GM18511 (cell line): Measurements from ENCODE around the gene MED13L.
A peak's percentile ranks its signal among the peaks of the same experiment; 100 is the strongest.

Source experiments
- ATAC-seq: cut with Tn5 transposase; IDR thresholded peaks from one replicate; pipeline ENCODE4 v1.9.1; 2021; ENCODE audit warnings: mild to moderate bottlenecking, moderate library complexity; ENCODE audit not compliant: unreplicated experiment

MED13L gene

DNA sequence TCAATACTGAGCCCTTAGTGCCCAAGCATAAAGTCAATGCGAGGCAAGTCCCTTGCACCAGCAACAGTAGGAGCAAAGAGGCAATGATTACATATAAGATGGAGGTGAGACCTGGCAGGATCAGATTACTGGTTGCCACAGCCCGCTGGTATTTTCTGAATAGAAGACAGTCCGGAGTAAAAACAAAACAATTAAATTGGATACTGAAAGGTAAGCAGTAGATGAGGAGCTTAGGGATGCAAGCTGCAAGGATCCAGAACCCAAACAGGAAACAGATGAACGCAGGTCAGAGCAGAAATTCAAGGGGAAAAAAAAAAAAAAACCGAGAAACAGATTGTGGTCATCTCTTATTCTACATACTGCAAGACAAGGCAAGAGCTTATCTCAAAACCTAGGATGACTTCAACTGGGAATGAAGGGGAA lies 119.6 kb downstream of the MED13L start:
- no peak for ATAC-seq

DNA sequence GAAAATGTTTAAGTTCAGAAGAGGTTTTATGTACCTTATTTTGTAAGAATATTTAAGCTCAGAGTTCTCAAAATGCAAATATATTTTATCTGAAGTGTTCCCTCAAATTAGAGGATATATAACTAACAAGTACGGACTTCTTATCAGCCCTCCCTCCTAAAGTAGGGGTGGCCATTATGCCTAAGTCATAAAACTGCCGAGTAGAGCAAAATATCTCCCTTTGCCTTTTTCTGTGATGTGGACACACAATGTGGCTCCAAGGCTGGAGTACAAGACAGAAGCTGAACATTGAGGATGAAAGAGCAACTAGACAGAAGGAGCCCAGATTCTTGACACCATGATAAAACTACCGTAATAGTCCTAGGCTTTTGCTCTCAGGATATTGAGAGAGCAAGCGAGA lies 120.9 kb downstream of the MED13L start:
- no peak for ATAC-seq

DNA sequence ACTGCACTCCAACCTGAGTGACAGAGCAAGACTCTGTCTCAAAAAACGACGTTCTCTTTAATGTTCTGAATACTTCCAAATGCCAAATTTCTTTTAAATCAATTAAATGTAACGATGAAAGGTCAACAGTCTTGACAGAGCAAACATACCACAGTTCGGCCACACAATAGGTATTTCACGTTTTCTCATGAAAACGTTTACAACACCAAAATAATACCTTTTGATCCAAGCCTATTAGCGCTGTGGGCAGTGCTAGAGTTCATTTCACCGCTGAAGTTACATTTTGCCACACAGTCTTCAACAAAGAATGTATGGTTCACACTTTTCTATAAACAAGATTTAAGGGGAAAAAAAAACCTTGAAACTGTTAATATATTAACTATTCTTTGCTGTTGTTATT lies 122.1 kb downstream of the MED13L start:
- ATAC-seq, result no peak

DNA sequence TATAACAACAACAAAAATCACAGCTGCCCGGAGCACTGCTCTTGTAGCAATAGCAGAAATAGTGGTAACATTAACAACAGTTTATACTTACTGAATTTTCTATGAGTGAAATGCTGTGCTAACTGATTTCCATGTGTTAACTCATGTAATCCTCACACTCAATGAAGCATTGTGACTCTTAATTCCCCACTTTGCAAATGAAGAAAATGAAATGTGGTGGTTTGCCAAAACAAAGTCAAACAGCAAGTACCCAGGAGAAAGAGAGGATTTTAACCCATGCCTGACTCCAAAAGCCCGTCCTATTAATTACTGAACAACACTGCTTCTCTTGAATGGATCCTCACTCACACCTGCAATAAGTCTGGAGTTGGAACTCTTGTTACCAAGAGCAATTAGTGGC lies 123.5 kb downstream of the MED13L start:
- ATAC-seq, result no peak

DNA sequence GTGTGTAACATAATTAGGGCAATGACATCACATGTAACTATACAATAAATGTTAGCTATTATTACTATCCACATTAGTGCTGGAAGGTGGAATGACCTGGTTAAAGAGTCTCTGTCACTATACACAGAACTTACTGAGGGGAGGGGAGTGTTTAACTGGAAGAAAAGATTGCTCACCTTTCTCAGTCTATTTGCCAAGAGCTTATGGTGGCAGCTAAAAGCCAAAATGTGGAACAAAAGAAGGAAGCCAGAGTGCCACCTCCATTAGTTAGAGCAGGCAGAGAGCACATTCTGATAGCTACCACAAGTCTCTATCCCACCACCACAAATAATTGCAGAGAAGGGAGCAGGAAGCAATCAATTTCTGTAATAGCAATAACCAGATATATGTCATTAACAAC lies 124.4 kb downstream of the MED13L start:
- ATAC-seq, result no peak

DNA sequence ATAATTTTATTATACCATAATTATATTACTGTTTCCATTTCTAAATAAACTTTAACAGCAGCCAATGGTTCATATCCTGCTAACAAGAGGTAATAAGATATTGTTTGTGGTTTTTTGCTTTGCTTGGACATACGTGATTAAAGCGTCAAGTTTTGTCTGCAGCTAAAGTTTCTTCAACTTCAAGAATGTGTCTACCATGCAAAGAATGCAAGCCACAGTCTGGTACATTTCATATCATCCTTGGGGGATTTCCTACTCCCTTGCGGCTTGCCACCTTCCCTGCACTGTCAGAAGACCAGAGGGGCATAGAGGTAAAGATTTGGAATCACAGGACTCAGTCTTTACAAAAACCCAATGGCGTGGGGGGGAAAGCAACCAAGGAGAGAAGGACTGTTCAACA lies 125.2 kb downstream of the MED13L start:
- no peak for ATAC-seq

DNA sequence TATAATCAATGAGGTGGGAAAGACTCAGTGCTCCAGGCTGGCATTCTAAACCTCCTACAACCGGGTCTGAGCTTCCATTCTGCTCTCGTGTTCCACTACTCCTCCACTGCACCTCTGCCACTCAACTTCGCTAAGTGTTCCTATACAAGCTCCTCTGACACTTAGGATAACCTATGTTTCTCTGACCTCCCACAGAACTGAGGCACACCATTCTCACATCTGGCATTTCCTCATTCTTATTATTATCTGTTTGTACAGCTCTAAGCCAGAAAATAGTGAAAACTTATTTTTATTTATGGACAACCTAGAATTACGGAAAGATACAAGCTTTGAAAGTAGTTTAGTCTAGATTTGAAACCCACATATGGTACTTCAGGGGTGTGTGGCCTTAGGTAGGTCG lies 127.0 kb downstream of the MED13L start:
- no peak for ATAC-seq

DNA sequence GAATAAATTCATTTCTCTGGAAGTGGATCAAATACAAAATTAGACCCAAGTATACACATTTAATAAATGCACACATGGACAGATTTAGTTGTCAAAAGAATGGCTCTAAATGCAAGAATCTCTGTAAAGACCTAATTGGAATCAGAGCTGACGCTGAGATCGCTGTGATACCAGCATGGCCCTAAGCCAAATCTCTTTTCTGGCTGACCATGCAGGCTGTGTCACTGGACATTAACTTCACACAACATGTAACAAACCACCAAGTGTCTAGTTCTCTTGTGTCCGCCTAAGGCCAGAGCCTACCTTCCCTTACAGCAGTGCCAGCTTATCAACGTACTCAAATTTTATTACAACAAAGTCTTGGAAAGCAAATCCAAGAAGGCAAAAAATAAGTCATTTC lies 127.5 kb downstream of the MED13L start:
- ATAC-seq, result no peak

DNA sequence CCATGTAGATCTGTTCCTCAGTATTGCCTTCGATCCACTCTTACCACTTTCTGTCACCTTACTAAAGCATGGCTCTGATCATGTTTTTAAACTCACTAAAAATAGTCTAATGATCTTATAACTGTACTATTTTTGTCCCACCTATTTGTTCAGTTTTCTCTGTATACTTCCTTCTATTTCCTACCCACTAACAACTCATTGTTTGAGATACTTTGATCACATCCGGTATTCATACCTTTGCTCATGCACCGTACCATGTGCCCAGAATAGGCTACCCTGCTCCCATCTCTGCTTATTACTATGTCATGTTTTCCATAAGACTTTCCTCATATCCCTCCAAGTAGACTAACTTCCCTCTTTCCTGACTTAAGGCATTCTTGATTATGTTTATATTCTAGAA lies 128.6 kb downstream of the MED13L start:
- ATAC-seq, result no peak

DNA sequence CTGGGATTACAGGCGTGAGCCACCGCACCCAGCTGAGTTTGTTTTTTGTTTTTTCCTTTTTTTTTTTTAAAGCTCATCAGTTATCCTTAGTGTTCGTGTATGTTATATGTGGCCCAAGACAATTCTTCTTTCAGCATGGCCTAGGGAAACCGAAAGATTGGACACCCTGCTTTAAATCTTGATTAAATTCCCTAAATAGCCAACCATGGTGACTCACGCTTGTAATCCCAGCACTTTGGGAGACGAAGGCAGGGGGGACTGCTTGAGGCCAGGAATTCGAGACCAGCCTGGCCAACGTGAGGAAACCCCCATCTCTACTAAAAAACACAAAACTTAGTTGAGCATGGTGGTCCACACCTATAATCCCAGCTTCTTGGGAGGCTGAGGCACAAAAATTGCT lies 131.1 kb downstream of the MED13L start:
- ATAC-seq, result no peak

DNA sequence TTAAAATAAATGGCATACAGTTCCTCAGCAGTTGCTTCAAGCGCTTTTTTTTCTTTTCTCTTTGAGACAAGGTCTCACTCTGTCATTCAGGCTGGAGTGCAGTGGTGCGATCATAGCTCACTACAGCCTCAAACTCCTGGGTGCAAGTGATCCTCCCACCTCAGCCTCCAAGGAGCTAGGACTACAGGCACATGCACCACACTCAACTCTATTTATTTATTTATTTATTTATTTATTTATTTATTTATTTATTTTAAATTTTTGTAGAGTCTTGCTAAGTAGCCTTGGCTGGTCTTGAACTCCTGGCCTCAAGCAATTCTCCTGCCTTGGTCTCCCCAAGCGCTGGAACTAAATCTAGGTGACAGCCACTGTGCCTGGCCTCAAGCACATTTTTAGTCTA lies 132.0 kb downstream of the MED13L start:
- ATAC-seq, result no peak

DNA sequence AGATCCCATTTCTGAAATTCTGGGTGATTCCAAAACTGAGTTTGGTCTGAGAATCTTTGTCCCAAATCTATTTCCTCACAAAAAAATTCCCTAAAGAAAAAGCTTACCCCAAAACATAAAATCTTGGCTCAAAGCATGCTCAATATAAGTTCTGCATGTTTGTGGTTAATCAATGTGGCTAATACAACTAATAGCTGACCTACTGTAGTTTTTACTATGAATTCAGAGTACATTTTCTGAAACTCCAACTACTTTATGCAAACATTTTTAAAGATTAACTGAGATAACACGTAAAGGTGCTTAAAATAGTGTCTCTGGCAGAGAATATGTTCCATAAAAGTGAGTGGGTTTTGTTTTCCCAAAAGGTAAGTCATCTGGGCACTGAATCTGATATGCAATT lies 133.1 kb downstream of the MED13L start:
- peak; percentile 45 for ATAC-seq

DNA sequence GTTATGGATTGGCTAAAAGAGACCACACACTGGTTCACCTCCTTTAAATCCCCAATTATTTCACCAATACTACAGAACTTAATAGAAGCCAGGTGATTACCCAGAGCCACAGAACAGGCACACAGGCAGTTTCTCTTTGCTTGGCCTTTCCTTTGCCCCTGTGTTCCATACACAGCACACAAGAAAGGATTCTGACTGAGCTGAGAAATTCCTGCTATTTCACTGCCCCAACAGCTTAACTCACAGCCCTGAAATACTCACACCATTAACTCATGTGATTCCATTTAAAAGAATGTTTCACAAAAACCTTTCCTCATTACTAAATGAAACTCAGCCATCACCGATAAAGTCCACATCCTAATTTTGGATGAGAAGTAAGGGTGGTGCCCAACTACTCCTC lies 133.6 kb downstream of the MED13L start:
- no peak for ATAC-seq

DNA sequence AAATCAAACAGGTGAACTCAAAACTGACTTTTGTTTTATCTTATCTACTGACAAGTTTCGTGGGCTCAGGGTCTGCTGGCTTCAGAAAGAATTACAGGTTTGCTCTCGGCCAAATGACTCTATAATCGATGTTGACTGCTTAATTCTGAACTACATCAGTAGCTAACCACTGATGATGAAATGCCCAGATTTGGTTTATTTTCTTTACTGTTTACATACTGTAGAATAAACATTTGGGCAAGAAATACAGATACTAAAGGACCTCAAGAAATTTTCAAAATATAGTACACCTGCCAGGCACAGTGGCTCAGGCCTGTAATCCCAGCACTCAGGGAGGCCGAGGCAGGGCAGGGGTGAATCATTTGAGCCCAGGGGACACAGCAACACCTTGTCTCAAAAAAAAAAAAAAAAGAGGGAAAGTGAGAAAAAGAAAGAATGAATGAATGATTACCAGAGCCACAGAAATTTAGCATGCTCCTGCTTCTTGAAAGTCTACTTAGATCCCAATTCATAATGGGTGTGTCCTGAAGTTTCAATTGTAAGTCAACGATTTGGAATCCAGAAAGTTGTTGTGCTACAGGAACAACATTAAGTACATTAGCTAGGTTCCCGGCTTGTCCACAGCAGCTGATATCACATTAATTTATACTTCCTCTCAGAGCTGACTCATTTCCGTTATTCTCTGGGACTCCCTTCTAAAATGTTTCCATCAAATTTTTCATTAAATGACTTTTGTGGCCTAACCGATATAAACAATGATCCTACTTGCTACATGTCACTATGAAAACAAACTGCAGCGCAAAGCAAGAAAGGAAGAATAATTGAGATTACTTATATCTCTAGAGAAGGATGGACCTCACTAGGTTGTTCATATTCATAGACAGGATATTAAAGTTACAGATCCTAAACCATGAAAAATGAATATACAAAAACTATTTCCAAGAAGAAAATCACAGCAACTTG lies 134.3 kb downstream of the MED13L start:
- no peak for ATAC-seq

DNA sequence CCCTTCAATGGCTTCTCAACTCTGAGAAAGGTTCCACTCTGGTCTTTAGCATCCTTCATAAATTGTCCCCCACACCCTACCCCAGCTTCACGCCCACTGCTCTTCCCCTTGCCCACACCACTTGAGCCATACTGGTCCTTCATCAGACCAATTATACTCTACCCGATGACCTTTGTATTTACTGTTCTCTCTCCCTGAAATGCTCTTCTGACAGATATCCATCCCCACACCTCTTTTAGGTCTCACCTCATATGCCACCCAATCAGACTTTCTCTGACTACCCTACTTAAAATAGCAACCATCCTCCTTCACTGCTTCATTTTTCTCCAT lies 135.7 kb downstream of the MED13L start:
- no peak for ATAC-seq

DNA sequence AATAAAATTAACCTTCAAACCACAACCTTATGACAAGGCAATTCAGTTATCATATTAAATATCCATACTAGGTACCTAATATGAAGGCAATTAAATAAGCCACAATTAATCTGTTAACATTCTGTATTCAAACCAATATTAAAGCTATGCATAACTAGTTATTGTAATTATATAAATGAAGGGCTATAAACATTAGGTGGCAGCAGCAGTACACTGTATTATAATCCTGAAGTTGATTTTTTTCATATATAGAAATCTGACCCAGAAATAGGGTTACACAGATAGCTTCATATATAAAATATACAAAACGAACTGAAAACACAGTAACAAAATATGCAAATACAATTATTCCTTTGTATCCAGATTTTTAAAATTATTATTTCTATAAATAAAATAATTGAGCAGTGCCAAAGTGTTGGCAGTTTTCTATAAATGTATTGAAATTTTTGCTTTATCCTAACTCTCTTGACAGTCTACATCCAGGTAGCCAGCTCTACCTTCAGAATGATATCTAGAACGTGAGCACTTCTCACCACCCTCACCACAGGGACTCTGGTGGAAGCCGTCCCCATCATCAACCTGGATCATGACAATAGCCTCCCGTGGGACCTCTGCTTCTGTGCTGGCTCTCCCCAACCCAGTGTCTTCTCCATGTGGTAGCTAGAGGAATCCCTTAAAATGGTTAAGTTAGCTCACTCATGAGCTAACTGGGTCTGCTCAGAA lies 136.2 kb downstream of the MED13L start:
- ATAC-seq, result no peak

DNA sequence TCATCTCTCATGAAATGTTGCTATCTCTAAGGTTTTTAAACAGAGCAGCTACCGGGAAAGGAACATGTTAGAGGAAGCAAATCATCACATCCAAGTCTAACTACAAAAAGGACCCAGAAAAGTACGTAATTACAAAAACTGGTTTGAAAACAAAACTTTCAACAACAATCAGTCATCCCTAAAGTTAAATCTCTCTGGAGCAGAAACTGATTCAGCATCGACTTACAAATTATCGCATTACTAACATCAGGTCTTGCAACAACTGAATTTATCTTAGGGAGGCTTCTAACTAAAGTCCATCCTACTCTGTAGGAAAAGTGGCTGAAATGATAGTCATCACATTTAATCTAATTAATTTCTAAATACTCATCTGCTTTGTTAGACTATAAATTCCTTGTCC lies 137.0 kb downstream of the MED13L start:
- ATAC-seq, result no peak

DNA sequence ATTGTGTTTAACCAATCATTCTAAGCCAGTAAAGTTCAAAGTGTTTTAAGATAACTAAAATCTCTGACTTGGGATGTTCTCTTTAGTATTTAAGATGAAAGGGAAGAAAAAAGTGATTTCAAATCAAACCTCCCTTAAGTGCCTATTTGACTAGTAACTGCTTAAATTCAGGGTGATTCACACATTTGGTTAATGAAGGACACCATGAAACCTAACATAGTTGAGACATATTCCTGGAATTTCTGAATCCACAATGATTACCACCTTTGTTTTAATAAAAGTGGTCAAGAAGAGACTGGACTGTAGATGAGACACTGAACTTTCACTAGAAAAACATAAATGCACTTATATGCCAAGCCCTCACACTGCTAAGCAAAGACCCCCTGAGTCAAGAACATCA lies 138.7 kb downstream of the MED13L start:
- no peak for ATAC-seq

DNA sequence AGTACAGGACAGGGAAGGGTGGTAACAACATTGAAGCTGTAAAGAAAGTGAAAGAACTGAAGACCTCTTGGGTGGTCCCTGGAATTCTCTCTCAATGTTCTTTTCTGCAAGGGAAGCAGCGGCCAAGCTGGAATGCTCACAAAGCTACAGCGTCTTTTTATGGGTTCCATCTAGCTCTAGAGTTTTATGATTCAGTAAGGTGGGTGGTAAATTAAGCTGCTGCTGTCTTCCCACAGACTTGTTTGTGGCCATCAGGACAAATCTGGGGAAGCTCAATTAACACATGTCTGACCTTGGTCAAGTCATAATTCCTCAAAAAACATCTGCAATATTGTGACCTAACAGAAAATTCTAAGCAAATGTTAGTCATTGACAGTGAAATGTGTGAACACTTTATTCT lies 139.1 kb downstream of the MED13L start:
- no peak for ATAC-seq

DNA sequence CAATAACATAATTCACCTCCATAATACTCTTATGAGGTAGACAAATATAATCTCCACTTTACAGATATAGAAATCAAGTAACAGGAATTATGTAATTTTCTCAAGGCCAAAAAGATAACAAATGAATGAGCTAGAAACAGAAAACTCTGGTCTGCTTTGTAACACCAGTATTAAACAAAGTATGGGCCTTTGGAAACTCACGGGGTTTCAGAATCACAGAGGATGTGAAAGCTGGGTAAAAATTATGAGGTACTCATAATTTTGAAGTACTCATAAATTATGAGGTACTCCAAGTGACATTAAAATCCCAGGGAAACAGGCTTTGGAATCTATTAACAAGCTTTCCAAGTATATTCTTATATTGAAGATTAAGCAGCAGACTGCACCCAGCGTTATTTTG lies 140.2 kb downstream of the MED13L start:
- no peak for ATAC-seq

DNA sequence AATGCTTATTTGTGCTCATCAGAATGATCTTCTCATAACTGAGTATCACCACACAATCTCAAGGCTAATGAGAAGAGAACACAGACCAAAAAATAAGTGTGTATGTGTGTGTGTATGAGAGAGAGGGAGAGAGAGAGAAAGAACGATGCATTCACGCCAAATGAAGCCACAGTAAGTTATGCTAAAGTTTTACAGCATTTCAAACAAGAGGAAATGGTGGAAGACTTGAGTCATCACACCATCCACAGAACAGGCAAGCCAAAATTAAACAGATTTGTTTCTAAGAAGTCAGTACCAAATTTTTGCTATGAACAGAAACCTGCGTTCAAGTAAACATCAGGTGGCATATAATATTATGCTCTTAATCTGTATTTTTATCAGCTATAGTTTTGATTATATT lies 141.2 kb downstream of the MED13L start:
- no peak for ATAC-seq

DNA sequence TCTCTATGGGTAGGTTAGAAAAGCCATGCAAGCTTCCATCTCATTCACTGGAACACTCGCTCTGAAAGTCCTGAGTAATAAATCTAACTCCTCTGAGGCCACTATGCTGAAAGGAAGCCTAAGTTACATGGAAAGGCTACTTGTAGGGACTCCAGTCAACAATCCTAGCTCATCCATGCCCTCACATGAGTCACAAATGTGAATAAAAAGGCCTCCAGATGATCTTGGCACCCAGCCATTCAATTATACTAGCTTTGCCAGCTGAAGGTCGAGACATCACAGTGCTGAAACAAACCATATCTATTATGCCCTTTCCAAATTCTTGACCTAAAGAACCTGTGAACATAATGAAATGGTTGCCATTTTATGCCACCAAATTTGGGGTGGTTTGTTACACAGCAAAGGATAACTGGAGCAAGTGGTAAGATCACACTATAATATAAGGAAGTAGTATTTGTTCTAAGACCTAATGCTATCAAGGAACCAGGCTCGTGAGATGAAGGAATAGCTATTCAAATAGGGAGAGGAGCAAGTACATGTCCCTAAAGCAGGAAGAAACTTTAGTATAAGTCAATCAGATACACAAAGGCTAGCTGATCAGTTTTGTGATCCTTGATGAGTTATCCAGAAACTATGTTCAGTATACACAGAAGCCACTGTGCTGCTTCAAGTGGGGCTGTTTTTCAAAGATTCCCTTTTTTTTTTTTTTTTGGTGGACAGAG lies 142.1 kb downstream of the MED13L start:
- no peak for ATAC-seq
